GM18502 (cell line): ENCODE data around the gene LGALS1.
"Not testable (repeated sequence)": the region's sequence is repeated elsewhere in the genome, so short reads cannot be mapped to it uniquely, and the experiment has no call there.

Experiments
- ATAC-seq: cut with Tn5 transposase; IDR thresholded peaks from one replicate; pipeline ENCODE4 v1.9.1; 2021; ENCODE audit warnings: mild to moderate bottlenecking; ENCODE audit not compliant: unreplicated experiment, poor library complexity

Gene LGALS1

GRCh38 chr22:37638391-37639069, 36.9 kb upstream of the LGALS1 start:
- ATAC-seq, result no peak

- ATAC-seq, result no peak
Measured at GRCh38 chr22:37639070-37639760, 36.2 kb upstream of the LGALS1 start, which contains the start of gene SH3BP1. Gene SH3BP1 (plus strand): TSS chr22:37639669. CDS start chr22:37639788, 119 bp downstream.

- ATAC-seq, result no peak
Measured at GRCh38 chr22:37639771-37640590, 35.5 kb upstream of the LGALS1 start.

DNA sequence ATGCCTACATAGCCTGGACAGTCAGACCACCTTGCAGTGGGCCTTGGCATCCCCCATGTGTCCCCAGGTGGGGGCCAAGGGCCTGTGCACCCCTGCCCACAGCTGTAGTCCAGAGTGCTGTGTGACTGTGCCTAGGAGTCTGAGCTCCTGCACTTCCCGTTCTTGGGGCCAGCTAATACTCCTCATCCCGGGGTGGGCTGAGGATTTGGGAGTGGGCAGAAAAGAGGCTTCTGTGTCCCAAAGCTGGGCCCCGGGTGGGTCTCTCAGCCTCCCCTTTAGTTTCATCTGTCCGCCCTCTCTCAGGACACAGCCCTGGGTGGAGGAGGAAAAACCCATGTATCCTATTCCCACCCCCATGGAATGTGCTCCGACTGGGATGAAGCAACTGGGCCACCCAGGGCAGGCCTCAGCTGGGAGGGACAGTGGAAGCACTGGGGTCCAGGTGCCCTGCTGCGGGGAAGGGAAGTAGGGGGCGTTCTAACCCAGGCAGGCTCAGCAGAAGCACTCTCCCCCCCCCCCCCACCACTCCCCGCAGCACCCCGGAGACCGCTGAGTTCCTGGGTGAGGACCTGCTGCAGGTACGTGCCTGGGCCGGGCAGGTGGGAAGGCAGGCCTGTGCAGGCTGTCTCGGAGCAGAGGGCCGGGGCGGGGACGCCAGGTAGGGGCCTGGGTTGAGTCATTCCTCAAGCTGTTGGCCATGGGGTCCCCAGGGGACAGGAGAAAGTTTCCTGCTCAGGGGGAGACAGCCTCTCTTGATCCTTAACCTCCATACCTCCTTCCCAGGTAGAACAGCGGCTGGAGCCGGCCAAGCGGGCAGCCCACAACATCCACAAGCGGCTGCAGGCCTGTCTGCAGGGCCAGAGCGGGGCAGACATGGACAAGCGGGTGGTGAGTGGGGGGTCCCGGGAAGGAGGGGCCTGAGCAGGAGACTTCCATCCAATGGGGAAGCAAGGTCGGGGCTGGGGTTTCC, 34.6 kb upstream of the LGALS1 start:
- ATAC-seq, result no peak

- ATAC-seq, result no peak
Measured at GRCh38 chr22:37641561-37641949, 33.9 kb upstream of the LGALS1 start.

DNA sequence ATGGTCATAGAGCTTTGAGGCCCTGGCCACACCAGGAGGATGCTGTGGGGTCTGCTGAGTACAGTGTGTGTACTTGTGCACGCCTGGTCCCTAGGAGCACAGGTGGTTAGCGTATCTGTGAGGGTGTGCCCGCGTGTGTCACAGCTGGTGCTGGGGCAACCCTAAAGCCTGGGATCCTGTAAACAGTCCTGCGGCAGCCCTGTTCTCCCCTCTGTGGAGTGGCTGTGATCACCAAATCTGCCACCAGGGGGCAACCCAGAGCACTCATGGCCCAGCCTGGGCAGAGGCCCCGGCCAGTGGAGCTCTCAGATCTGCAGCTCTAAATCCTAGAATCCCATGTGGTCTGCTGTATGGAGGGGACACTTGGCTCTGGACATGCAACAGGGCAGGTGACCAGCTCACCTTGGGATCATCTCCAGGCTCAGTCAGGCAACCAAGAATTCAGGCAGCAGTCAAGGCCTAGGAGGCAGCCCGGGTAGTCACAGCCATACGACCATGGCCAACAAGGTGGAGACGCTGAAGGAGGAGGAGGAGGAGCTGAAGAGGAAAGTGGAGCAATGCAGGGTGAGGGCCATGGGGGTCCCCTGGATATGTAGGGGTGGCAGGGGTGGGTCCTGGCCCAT, 32.1 kb upstream of the LGALS1 start:
- ATAC-seq, result no peak

- no peak for ATAC-seq
Measured at GRCh38 chr22:37647317-37647716, 28.1 kb upstream of the LGALS1 start.

DNA sequence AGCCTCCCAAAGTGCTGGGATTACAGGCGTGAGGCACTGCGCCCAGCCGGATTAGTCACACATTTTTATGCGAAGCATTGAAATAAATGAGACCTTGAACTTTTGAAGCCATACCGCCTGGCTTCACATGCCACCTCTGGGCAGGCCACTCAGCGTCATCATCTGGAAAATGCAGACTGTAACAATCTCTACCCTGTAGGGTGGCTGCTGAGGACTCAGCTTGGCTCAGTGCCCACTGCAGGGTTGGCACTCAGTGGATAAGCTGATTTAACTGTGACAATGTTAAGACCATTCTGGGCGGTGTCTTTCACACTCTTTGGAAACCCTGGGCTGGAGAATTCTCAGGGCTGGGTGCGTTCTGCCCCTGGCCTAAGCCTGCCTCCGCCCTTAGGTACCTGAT, 27.5 kb upstream of the LGALS1 start:
- no peak for ATAC-seq

- no peak for ATAC-seq
Measured at GRCh38 chr22:37650463-37651136, 24.8 kb upstream of the LGALS1 start.

- ATAC-seq, result no peak
Measured at GRCh38 chr22:37654563-37655251, 20.7 kb upstream of the LGALS1 start.

- ATAC-seq, result no peak
Measured at GRCh38 chr22:37655252-37655563, 20.2 kb upstream of the LGALS1 start.

DNA sequence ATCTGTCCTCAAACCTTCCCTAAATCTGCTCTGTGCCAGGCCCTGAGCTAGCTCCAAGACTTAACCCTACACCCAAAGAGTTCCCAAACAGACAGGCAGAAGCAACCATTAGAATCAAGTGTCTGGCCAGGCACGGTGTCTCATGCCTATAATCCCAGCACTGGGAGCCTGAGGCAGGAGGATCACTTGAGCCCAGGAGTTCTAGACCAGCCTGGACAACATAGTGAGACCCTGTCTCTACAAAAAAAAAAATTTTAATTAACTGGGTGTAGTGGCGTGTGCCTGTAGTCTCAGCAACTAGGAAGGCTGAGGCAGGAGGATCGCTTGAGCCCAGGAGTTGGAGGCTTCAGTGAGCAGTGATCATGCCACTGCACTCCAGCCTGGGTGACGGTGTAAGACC, 18.9 kb upstream of the LGALS1 start:
- ATAC-seq, result not testable (repeated sequence)

- ATAC-seq, result no peak
Measured at GRCh38 chr22:37657590-37658132, 17.8 kb upstream of the LGALS1 start.

- peak; percentile 80 for ATAC-seq
Measured at GRCh38 chr22:37658133-37659065, 17.0 kb upstream of the LGALS1 start, which contains the start of gene PDXP. Gene PDXP (plus strand): TSS chr22:37658723. CDS start chr22:37658783, 60 bp downstream.

GRCh38 chr22:37659066-37659896, 16.2 kb upstream of the LGALS1 start:
- ATAC-seq, result peak; percentile 20
